Natural killer cell (primary cell): Measurements from ENCODE around the gene DHH. TPM values are rescaled to one million over a fixed set of nuclear protein-coding genes. Genes with fewer than 3 reads are reported as not detected.

Experiments
- ATAC-seq, 3 donors: fragments of 150-1000 bp in 2 of 3; fragments of 200-7000 bp in 1 of 3; cut with Tn5 transposase; 1 replicate in 1 of 3; 2 replicates in 2 of 3; pipeline ENCODE4 v1.10.0; 2021; ENCODE audit warnings: mild to moderate bottlenecking in 2 of 3, moderate library complexity in 2 of 3
- DNase-seq, 2 donors: peaks; one replicate each; pipeline versions ENCODE4 v3.0.0 to v3.0.0-alpha.2; 2013 to 2021; ENCODE audit warnings: mixed read lengths in 1 of 2
- H3K27ac ChIP-seq: one replicate; pipeline ENCODE4 v1.5.1; 2013; ENCODE audit warnings: mild to moderate bottlenecking, low read length
- H3K27me3 ChIP-seq: one replicate; pipeline ENCODE4 v1.6.1; 2013; ENCODE audit warnings: low read length; ENCODE audit not compliant: control insufficient read depth, insufficient read depth
- H3K36me3 ChIP-seq: one replicate; pipeline ENCODE4 v1.6.1; 2013; ENCODE audit warnings: low read length; ENCODE audit not compliant: control insufficient read depth, insufficient read depth
- H3K4me1 ChIP-seq: one replicate; pipeline ENCODE4 v1.6.1; 2013; ENCODE audit warnings: low read length; ENCODE audit not compliant: control insufficient read depth, insufficient read depth
- H3K4me3 ChIP-seq: one replicate; pipeline ENCODE4 v1.5.1; 2013; ENCODE audit warnings: low read length
- H3K9me3 ChIP-seq: one replicate; pipeline ENCODE4 v1.6.1; 2013; ENCODE audit warnings: low read length; ENCODE audit not compliant: control insufficient read depth, insufficient read depth
- H3K27ac Mint-ChIP-seq, 2 donors: one replicate each; pipeline ENCODE4 v1.8.0; 2022; ENCODE audit warnings: mild to moderate bottlenecking in 2 of 2, mixed read lengths in 2 of 2, moderate library complexity in 1 of 2
- H3K27me3 Mint-ChIP-seq, 2 donors: one replicate each; pipeline ENCODE4 v1.8.0; 2022; ENCODE audit warnings: low read depth in 2 of 2, mixed read lengths in 2 of 2
- H3K36me3 Mint-ChIP-seq: one replicate; pipeline ENCODE4 v1.8.0; 2022; ENCODE audit warnings: mixed read lengths
- H3K4me1 Mint-ChIP-seq, 2 donors: one replicate each; pipeline ENCODE4 v1.8.0; 2022; ENCODE audit warnings: mixed read lengths in 2 of 2
- H3K4me3 Mint-ChIP-seq: one replicate; pipeline ENCODE4 v1.8.0; 2022; ENCODE audit warnings: mild to moderate bottlenecking, moderate library complexity, mixed read lengths
- H3K9me3 Mint-ChIP-seq, 2 donors: one replicate each; pipeline ENCODE4 v1.8.0; 2022; ENCODE audit warnings: mixed read lengths in 2 of 2
- WGBS: methylation state at CpG from one replicate; pipeline ENCODE4 v1.1.7; 2013; ENCODE audit warnings: missing lambda C conversion rate; ENCODE audit not compliant: insufficient coverage; 5-methylcytosine and 5-hydroxymethylcytosine counted together
- intact Hi-C: fragments of 100-400 bp; cut with micrococcal nuclease; formaldehyde crosslinking; loops from one replicate; pipeline ENCODE4 v1.14.2; 2022
- total RNA-seq, 4 donors: library from RNA; stranded (reverse); fragments of 120-200 nt in 1 of 4; gene quantifications; one replicate each; pipeline versions ENCODE4 v1.2.3 to v1.2.4, GENCODE V29; 2013 to 2022
- TF ChIP-seq, protein P1 (sequence below): fragments of 200-600 bp; IDR thresholded peaks from one replicate; pipeline ENCODE4 v1.8.0; 2022; ENCODE audit warnings: antibody characterized with exemption

DHH gene
- total RNA-seq, 3 donors from 2014 or later (not counting 1 experiment from before 2014, with no cell fraction given) = 0.39 to 0.80 (median 0.45) TPM

DNA sequence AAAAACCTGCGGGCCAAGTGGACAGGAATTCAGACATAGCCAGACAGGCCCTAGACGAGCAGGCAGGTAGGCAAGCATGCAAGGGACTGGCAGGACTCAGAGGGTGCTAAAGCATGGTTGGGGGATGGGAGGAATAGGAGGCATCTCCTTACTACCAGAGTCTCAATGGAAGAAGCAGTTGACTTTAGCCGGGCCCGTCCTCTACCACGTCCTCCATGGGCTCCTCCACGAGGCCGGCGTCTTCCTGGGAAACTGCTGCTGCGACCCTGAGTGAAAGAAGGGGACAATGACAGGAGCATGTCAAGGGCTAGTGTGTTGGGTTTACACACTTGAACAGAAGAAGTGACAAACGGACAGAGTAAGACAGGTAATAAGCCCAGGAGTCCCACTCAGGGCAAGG is 45.6 kb downstream of the DHH start:
- H3K27ac Mint-ChIP-seq = no peak overlapping the region
- Histone ChIP-seq H3K4me1 (no peaks in the 10 kb centered on the region), H3K4me3 (no peak overlapping the region), H3K27me3 (no peaks in the 10 kb centered on the region), H3K36me3 (peaks cover 92% of the 10 kb centered on the region), H3K27ac (no peak overlapping the region), H3K9me3 (no peaks in the 10 kb centered on the region)
- intact Hi-C loops = no loop called here
- WGBS = 96% methylated on average over 10 of the region's 10 CpGs
- H3K4me3 Mint-ChIP-seq = no peak overlapping the region
- ATAC-seq (no peak), DNase-seq (no peak)
- TF ChIP-seq, protein P1, sequence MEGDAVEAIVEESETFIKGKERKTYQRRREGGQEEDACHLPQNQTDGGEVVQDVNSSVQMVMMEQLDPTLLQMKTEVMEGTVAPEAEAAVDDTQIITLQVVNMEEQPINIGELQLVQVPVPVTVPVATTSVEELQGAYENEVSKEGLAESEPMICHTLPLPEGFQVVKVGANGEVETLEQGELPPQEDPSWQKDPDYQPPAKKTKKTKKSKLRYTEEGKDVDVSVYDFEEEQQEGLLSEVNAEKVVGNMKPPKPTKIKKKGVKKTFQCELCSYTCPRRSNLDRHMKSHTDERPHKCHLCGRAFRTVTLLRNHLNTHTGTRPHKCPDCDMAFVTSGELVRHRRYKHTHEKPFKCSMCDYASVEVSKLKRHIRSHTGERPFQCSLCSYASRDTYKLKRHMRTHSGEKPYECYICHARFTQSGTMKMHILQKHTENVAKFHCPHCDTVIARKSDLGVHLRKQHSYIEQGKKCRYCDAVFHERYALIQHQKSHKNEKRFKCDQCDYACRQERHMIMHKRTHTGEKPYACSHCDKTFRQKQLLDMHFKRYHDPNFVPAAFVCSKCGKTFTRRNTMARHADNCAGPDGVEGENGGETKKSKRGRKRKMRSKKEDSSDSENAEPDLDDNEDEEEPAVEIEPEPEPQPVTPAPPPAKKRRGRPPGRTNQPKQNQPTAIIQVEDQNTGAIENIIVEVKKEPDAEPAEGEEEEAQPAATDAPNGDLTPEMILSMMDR = no peak
- peaks cover 8 to 33% of the 10 kb centered on the region in 2 donors for H3K4me1 Mint-ChIP-seq
- H3K9me3 Mint-ChIP-seq = no peaks in the 10 kb centered on the region
- no peaks in the 10 kb centered on the region for H3K27me3 Mint-ChIP-seq
- H3K36me3 Mint-ChIP-seq = peaks cover 17% of the 10 kb centered on the region

- Histone ChIP-seq H3K9me3 (no peaks in the 10 kb centered on the region), H3K27ac (no peak overlapping the region), H3K27me3 (no peaks in the 10 kb centered on the region), H3K36me3 (peaks cover 92% of the 10 kb centered on the region), H3K4me1 (no peaks in the 10 kb centered on the region), H3K4me3 (no peak overlapping the region)
- Mint-ChIP-seq H3K27ac (no peak overlapping the region), H3K4me3 (no peak overlapping the region), H3K36me3 (peaks cover 21% of the 10 kb centered on the region), H3K9me3 (no peaks in the 10 kb centered on the region), H3K27me3 (no peaks in the 10 kb centered on the region), H3K4me1 (peaks cover 6 to 23% of the 10 kb centered on the region in 2 donors)
- DNase-seq (no peak), ATAC-seq (no peak)
- intact Hi-C loops = no loop called here
- 98% methylated on average over 8 of the region's 12 CpGs for WGBS
- TF ChIP-seq, protein P1 = no peak
Observed at GRCh38 chr12:49046129-49046895, 48.3 kb downstream of the DHH start.

DNA sequence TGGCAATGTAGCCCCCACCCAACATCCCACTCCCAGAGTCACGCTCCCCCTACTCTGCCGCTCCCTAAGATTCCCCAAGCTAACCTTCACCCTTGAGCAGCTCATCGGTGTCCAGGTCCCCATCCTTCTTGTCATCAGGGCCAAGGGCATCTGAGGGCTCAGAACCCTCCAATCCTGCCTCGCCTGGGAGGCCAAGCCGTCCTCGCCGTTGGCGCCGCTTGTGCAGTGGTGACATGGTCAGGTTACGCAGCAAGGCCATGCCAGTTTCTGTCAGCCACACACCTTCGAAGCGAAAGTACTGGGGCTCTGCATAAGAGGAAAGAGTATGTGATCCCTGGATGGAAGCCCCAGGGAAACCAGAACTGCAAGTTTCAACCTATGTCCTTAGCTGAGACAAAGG is 49.9 kb downstream of the DHH start:
- no peaks in the 10 kb centered on the region for H3K27me3 Mint-ChIP-seq
- no peak for ATAC-seq
- H3K4me3 Mint-ChIP-seq = no peak overlapping the region
- Histone ChIP-seq H3K36me3 (peaks cover 91% of the 10 kb centered on the region), H3K4me1 (no peaks in the 10 kb centered on the region), H3K4me3 (no peak overlapping the region), H3K27me3 (no peaks in the 10 kb centered on the region), H3K9me3 (no peaks in the 10 kb centered on the region), H3K27ac (no peak overlapping the region)
- H3K36me3 Mint-ChIP-seq = peaks cover 21% of the 10 kb centered on the region
- intact Hi-C loops = loop anchor here (5.0 kb wide), 1 partner anchor 47 kb away; the partner anchor contains the start of gene DDN
- DNase-seq = no peak
- WGBS = 98% methylated on average over 12 of the region's 12 CpGs
- H3K9me3 Mint-ChIP-seq = no peaks in the 10 kb centered on the region
- H3K27ac Mint-ChIP-seq = peak overlapping the region; percentile 50 to 82
- H3K4me1 Mint-ChIP-seq = peaks cover 6 to 16% of the 10 kb centered on the region in 2 donors
- TF ChIP-seq, protein P1 = no peak
